ENCODE data around the gene NPIPB2.
"Not testable (repeated sequence)": the region's sequence is repeated elsewhere in the genome, so short reads cannot be mapped to it uniquely, and the experiment has no call there.

The NPIPB2 gene
- total RNA-seq = 0.31 to 3.4 reads per million in 2 donors

DNA sequence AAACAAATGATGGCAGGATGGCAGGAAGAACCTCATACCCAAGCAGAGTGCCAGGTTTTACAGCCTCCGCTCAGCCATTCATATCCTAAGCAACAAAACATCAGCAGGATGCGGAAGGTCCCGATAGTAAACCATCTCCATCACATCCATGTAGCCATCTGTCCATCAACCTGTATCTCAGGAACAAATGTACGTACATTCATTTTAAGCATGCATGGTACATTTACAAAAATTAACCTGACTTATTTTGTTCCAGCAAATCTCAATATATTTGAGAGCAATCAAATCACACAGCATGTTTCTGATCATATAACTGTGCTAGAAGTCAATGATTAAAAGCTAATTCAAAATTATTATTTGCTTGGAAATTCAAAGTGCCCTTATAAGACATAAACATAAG is at the start of gene NPIPB2:
NPIPB2 (minus strand) TSS at position 101 of the 400 bp plus-strand sequence; CDS start at position 101, 0 bp downstream.
- not testable (repeated sequence) for DNase-seq

DNA sequence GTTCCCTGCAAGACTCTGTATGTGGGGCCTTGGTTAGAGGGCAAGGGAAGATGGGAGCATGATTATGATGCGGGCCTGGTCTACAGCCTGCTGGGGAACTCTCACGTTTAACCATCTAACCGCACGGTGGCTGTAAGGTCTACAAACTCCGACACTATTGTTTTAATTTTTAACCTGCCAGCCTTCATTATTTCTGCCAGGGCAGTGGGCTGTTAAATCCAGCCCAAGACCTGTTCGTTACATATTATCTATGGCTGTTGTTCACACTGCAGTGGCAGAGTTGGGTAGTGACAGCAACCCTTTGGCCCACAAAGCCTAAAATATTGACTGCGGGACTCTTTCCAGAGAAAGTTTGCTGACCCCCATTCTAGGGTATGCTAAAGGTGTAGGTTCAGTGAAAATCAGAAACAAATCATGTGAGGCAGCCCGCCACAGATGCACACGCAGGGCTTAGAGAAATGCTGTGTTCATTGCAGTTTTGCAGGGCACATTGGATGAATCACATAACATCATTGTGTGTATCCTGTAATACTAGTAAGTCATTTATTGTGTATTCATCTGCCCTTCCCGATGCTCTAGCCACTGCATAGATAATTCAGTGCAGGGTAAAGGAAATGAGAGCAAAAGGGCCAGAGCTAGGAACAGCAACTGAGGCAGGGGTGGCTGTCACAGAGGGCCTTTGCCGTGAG is 49.0 kb upstream of the NPIPB2 start:
- DNase-seq = no peak

DNA sequence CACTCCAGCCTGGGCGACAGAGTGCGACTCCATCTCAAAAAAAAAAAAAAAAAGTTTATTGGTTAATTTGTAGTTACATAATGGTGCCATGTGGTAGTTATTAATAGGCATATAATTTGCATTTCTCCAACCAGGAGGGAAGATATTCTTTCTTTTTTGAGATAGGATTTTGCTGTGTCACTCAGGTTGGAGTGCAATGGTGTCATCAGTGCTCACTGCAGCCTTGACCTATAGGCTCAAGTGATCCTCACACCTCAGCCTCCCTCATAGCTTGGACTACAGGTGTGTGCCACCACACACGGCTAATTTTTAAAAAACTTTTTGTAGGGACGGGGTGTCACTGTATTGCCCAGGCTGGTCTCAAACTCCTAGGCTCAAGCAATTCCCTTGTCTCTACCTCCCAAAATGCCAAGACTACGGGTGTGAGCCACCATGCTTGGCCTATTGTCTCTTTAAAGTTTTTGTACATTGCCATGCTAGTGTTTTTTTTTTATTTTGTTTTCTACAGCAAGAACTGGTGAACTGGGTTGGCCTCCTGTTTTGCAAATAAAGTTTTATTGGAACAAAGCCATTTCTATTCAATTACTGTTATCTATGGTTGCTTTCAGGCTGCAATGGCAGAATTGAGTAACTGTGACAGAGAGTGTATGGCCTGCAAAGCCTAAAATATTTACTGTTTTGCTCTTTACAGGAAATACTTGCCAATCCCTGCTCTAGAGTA is 46.6 kb upstream of the NPIPB2 start:
- DNase-seq = no peak

DNA sequence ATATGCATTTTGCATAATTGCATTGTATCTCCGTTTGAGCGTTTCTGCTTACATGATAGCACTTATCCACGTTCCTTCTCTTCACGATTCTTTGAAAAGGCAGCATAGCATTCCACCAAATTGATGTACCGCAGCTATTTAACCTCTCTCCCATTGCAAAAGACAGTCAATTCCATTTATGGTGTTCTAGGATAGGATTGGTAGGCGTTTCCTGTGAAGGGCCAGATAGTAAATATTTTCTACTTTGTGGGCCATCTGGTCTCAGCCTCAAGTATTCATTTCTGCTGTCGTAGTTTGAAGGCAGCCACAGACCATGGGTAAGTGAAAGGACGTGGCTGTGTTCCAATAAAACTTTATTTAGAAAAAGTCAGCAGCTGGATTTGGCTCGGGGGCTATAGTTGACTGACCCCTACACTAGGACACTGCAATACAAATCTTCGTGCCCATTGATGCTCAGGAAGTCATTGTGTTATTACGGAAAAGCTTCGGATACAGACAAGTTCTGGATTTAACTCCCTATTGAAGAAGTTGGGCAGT is 44.7 kb upstream of the NPIPB2 start:
- DNase-seq = no peak

DNA sequence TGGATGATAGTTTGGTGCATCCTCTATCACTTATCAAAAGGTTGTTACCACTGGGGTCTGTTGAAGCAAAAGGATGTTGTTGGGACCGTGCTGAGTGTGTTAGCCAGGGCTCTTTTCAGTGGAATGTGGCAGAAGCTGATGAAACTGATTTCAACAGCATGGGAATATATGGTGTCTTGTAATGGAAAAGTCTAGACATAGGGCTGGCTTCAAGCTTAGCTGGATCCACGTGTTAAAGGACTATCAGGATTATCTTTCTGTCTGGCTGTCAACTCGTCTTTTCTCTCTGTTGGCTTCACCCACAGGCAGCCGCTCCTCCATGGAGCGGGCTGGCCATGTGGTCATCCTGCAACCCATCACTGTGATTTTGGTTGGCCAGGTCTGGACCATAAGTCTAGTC is 43.4 kb upstream of the NPIPB2 start:
- DNase-seq = no peak

DNA sequence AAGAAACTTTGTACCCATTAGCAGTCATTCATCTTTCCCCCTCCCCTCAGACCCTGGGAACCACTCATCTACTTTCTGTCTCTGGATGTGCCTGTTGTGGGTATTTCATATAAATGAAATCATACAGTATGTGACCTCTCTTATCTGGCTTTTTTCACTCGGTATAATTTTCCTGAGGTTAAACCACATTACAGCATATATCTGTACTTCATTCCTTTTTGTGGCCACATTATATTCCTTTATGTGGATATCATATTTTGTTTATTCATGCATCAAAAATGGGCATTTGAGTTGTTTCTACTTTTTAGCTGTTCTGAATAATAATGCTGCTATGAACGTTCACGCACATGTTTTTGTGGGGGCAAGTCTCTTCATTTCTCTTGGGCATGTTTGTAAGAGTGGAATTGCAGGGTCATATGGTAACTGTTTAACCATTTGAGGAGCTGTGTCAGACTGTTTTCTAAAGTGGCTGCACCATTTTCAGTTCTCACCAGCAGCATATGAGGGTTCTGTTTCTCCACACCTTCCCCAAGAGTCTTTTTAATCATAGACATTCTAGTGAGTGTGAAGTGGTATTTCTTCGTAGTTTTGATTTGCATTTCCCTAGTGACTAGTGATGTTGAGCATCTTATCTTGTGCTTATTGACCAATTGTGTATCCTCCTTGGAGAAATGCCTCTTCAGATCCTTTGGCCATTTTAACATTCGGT is 38.4 kb upstream of the NPIPB2 start:
- DNase-seq = no peak

DNA sequence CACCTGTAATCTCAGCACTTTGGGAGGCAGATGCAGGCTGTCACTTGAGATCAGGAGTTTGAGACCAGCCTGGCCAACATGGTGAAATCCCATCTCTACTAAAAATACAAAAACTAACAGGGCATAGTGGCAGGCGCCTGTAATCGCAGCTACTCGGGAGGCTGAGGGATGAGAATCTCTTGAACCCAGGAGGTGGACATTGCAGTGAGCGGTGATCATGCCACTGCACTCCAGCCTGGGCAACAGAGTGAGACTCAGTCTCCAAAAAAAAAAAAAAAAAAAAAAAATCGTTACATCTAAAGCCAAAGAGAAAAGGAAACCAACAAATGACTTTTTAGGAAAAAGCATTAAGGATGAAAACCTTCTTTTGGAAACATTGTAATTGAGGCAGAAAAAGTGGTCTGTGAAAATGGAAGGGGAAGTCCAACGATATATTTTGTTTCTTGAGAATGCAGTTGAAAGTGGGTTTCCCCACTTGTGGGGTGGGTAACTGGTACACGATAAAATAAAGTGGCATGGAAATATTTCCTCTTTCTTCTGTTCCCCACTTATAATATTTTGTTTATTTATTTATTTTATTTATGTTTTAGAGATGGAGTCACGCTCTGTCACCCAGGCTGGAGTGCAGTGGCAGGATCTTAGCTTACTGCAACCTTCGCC is 37.3 kb upstream of the NPIPB2 start:
- DNase-seq = no peak

DNA sequence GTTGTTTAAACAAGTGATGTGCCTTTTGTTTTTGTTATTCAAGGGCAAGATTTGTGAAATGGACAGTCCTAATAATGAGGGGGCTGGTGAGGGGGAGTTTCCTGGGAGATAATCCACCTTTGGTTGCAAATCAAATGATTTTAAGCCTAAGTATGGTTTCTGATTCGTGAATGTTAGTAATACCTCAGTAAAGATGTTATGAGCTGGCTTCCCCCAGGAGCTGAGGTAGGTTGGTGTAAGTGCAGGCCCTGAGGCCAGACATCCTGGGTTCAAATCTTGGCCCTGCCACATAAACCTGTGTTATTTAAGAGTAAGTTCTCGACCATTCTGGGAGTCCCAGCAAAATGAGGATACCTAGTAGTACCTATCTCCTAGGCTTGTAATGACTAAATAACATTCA is 36.2 kb upstream of the NPIPB2 start:
- DNase-seq = no peak

DNA sequence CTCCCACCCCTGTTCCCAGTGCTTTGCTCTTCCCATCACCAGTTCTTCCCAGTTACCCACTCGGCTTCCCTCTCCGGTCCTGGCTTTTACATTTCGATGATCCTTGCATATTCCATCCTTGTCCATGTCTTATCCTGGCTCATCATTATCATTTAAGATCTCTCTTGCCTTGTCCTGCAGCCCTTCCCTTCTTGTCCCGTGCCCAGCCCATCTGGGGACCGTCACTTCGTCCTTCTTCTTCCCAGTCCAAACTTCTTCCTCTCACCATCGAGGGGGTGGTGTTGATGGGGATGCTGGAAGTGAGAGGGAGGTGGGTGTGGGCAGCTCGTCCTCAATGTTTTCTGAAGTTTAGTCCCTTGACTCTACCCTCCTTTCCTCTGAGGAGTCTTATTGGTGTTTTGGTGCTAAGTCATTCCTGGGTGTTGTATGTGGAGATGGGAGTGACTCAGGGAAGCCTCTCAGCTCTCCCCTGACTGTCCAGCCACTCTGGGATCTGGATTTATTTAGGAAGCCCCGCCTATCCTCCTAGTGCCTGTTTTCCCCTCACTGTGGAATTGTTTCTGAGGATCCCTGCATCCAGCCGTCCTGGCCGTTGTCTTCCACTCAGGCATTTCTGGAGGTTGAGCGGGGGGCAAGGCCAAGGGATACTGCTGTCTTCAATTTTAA is 35.7 kb upstream of the NPIPB2 start:
- DNase-seq = no peak

DNA sequence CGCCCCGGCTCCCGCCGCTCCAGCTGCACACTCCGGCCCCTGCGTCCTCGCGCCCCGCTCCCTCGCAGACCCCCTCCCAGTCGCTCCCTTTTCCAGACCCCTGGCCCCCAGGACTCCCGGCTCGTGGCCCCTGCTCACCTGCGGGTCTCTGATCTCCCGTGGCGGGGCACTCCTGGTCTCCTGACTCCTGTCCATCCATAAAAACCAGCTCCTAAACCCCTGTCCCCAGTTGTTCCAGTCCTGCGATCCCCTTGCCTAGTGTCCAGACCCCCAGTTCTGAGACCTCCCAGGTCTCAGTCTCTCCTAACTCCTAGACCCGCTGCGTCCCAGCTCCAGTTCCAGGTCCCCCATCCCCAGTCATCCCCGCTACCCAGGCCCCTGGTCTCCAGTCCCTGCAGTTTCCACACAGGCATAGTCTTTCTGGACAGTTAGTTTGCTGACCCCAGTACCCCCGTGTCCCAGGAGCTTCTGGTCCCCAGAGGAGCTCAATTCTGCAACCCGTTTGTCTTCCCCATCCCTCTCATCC is 35.1 kb upstream of the NPIPB2 start:
- no peak for DNase-seq

DNA sequence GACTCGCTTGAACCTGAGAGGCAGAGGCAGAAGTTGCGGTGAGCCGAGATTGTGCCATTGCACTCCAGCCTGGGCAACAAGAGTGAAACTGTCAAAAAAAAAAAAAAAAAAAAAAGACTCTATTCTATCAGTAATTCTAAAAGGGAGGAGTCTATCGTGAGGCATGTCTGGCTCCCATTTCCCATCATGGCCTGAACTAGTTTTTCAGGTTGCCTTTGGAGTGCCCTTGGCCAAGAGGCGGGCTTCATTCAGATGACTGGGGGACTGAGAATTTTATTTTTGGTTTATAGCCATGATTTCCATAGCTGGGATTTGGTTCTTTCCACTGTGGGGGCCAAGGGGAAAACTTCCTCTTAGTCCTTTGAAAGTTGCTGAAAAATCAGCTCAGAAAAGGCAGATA is 31.2 kb upstream of the NPIPB2 start:
- DNase-seq = no peak

DNA sequence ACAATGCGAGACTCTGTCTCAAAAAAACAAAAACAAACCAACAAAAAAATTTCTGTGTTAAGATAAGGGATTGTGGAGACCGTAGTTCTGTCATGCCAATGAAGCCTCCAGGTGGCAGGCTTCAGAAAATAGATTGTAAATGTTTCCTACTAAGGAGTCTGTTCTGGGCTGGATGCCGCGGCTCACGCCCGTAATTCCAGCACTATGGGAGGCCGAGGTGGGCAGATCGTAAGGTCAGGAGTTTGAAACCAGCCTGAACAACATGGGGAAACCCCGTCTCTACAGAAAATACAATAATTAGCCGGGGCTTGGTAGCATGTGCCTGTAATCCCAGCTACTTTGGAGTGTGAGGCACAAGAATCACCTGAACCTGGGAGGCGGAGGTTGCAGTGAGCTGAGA is 30.3 kb upstream of the NPIPB2 start:
- DNase-seq = no peak

DNA sequence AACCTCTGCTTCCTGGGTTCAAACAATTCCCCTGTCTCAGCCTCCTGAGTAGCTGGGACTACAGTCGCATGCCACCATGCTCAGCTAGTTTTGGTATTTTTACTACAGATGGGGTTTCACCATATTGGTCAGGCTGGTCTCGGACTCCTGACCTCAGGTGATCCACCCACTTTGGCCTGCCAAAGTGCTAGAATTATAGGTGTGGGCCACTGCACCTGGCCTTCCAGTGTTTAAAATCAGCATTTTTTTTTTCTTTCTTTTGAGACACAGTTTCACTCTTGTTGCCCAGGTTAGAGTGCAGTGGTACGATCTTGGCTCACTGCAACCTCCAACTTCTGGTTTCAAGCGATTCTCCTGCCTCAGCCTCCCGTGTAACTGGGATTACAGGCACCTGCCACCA is 28.4 kb upstream of the NPIPB2 start:
- DNase-seq = not testable (repeated sequence)

DNA sequence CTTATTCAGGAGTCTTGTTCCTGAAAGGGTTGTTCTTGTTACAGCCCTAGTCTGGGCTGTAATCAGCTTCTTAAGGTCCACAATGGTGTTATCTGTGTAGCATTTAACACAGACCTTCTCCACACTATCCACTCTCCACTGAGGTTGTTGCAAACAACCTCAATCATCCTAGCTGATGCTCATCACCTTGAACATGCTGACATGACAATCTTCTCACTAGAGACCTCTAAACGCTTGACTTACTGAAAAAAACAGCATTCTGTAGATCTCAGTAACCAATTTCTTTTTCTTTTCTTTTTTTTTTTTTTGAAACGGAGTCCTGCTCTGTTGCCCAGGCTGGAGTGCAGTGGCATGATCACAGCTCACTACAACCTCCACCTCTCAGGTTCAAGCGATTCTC is 26.7 kb upstream of the NPIPB2 start:
- no peak for DNase-seq

DNA sequence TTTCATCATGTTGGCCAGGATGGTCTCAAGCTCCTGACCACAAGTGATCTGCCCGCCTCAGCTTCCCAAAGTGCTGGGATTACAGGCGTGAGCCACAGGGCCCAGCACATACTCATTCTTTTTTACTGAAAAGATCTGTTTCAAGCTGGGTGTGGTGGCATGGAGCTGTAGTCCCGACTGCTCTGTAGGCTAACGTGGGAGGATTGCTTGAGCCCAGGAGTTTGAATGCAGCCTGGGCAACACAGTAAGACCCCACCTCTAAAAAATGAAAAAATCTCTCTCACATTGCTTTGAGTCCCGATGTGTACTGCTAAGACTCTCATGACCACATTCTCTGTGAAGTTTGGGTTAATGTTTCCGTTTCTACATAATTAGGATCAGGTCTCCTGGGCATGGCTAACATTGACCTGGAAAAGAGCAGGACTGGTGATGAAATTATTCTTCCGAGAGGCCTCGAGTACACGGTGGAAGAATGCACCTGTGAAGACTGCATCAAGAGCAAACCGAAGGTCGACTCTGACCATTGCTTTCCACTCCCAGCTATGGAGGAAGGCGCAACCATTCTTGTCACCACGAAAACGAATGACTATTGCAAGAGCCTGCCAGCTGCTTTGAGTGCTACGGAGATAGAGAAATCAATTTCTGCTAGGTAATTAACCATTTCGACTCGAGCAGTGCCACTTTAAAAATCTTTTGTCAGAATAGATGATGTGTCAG is 25.5 kb upstream of the NPIPB2 start:
- no peak for DNase-seq

DNA sequence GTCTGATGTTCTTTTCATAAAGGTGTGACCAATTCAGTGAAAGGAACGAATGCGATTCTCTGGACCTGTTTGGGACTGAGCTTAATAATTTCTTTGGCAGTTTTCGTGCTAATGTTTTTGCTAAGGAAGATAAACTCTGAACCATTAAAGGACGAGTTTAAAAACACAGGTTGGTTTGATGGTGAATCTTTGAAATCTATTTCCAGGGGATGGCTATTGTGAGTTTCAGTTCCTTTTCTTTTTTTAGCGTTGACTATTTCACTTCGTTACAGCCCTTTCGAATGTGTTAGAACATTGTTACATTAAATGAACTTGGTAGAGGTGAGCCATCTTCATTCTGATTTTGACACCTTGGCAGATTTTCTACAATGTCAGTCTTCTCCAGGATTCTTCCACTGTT is 24.3 kb upstream of the NPIPB2 start:
- no peak for DNase-seq

DNA sequence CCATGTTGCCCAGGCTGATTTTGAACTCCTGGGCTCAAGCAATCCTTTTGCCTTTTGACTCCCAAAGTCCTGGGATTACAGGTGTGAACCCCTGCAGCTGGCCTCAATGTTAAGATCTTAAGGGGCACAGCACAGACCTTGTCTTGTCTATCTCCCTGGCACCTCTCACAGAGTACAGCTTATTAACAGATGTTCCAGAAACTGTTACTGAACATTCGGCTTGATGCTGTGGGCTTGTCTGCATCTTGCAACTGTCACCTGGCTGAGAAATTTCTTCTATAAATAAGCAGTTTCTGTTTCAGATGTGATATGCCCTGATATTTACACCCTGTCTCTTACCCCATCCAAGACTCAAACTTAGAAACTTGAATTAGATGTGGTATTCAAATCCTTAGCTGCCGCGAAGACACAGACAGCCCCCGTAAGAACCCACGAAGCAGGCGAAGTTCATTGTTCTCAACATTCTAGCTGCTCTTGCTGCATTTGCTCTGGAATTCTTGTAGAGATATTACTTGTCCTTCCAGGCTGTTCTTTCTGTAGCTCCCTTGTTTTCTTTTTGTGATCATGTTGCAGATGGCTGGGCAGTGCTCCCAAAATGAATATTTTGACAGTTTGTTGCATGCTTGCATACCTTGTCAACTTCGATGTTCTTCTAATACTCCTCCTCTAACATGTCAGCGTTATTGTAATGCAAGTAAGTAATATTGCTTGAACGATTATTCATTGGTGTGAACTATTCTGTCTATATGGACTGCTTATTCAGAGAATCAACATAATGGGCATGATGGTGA is 23.1 kb upstream of the NPIPB2 start, which contains the start of gene TNFRSF17:
TNFRSF17 (plus strand) TSS at position 450 of the 791 bp plus-strand sequence; CDS start at position 565, 115 bp downstream.
- DNase-seq = no peak

DNA sequence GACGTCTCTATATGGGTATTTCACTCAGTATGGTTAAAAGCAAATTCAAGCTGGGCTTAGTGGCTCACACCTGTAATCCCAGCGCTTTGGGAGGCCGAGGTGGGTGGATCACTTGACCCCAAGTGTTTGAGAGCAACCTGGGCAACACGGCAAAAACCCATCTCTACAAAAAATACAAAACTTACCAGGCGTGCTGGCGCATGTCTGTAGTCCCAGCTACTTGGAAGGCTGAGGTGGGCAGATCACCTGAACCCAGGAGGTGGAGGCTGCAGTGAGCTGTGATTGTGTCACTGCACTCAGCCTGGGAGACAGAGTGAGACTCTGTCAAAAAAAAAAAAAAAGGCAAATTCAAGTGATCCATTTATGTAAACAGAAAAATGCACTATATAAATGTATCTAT is 21.9 kb upstream of the NPIPB2 start:
- DNase-seq = no peak

DNA sequence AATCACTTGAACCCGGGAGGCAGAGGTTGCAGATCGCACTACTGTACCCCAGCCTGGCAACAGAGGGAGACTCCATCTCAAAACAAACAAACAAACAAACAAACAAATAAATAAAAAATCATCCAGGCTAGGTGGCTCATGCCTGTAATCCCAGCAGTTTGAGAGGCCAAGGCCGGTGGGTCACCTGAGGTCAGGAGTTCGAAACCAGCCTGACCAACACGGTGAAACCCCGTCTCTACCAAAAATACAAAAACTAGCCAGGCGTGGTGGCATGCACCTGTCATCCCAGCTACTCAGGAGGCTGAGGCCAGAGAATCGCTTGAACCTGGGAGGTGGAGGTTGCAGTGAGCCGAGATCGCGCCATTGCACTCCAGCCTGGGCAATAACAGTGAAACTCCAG is 21.1 kb upstream of the NPIPB2 start:
- not testable (repeated sequence) for DNase-seq

DNA sequence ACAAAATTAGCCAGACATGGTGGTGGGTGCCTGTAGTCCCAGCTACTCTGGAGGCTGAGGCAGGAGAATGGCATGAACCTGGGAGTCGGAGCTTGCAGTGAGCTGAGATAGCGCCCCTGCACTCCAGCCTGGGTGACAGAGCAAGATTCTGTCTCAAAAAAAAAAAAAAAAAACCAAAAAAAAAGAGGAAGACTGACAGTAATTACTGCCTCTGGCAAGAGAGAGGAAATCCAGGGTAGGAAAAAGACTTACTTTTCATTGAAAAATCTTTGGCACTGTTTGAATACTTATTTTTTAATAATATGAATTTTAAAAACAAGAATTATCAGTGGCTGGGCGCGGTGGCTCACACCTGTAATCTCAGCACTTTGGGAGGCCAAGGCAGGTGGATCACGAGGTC is 20.6 kb upstream of the NPIPB2 start:
- not testable (repeated sequence) for DNase-seq
